Endothelial cell of umbilical vein (primary cell): ENCODE measurements around the gene THSD4. TPM values are rescaled to one million over a fixed set of nuclear protein-coding genes. Genes with fewer than 3 reads are reported as not detected.

ENCODE experiments used
- BruUV-seq: library from RNA; stranded (reverse); fragments of 400-500 nt; replicated peaks from 2 replicates; lab custom pipeline; 2021; lab: Mats Ljungman, UMichigan
- CTCF ChIA-PET: fragments of 300-600, 350-600 bp; sonication (Branson Sonifier 250); formaldehyde crosslinking; loops from one replicate; lab custom pipeline; 2021; ENCODE audit warnings: antibody characterized with exemption, inconsistent platforms; lab: Charles Lee
- POLR2A ChIA-PET: fragments of 300-600, 350-600 bp; sonication (Branson Sonifier 250); formaldehyde crosslinking; loops from one replicate; lab custom pipeline; 2021; ENCODE audit warnings: antibody characterized with exemption, inconsistent platforms; lab: Charles Lee
- DNase-seq: peaks from one replicate; pipeline ENCODE4 v3.0.0-alpha.2; 2011; ENCODE audit warnings: low read depth, low spot score
- FAIRE-seq: peaks from 2 replicates; lab custom pipeline; 2011; peaks lifted over from hg19 to GRCh38; lab: Jason Lieb, UNC
- H2AFZ ChIP-seq: 2 replicates; pipeline ENCODE4 v1.6.0; 2012; ENCODE audit warnings: low read depth, low read length, control low read depth, inconsistent platforms
- H3K27ac ChIP-seq: 2 replicates; pipeline ENCODE4 v1.5.1; 2011; ENCODE audit warnings: low read depth, mild to moderate bottlenecking, control low read depth, low read length, moderate library complexity; ENCODE audit not compliant: insufficient read depth
- H3K27me3 ChIP-seq, 2 experiments: 2 replicates each; pipeline versions ENCODE4 v1.6.0 to v1.6.1; 2011; ENCODE audit warnings: low read length in 2 of 2, mixed read lengths in 1 of 2; ENCODE audit not compliant: control insufficient read depth in 2 of 2, insufficient read depth in 2 of 2
- H3K36me3 ChIP-seq, 2 experiments: 2 replicates in 1 of 2; 3 replicates in 1 of 2; pipeline ENCODE4 v1.5.1; 2011; ENCODE audit warnings: low read length in 2 of 2, mild to moderate bottlenecking in 1 of 2, moderate library complexity in 1 of 2; ENCODE audit not compliant: control insufficient read depth in 2 of 2, insufficient read depth in 2 of 2; ENCODE audit errors: extremely low read depth in 1 of 2
- H3K4me1 ChIP-seq: 3 replicates; pipeline ENCODE4 v1.5.1; 2011; ENCODE audit warnings: mild to moderate bottlenecking, low read length; ENCODE audit not compliant: control insufficient read depth, insufficient read depth; ENCODE audit errors: extremely low read depth
- H3K4me2 ChIP-seq: 2 replicates; pipeline ENCODE4 v1.6.1; 2011; ENCODE audit warnings: low read length, control low read depth, mixed read lengths; ENCODE audit not compliant: insufficient read depth
- H3K4me3 ChIP-seq, 3 experiments: fragments of 200-600 bp in 1 of 3; sonication (generic), shearing (Covaris generic) in 1 of 3; replicated peaks in 1 of 3; 2 replicates each; pipeline ENCODE4 v1.5.1; 2011 to 2016; ENCODE audit warnings: control low read depth in 3 of 3, low read length in 3 of 3, mild to moderate bottlenecking in 2 of 3, inconsistent platforms in 1 of 3, low read depth in 1 of 3, moderate library complexity in 1 of 3; ENCODE audit not compliant: insufficient read depth in 1 of 3
- H3K79me2 ChIP-seq: 2 replicates; pipeline ENCODE4 v1.6.0; 2012; ENCODE audit warnings: low read length, inconsistent platforms; ENCODE audit not compliant: control insufficient read depth, insufficient read depth
- H3K9ac ChIP-seq: replicated peaks from 2 replicates; pipeline ENCODE3; 2011; ENCODE audit warnings: low read length, control low read depth; ENCODE audit not compliant: insufficient read depth; ENCODE audit errors: extremely low read depth
- H3K9me1 ChIP-seq: replicated peaks from 3 replicates; pipeline ENCODE4 v1.6.0; 2011; ENCODE audit warnings: mild to moderate bottlenecking, low read length; ENCODE audit not compliant: control insufficient read depth, insufficient read depth; ENCODE audit errors: extremely low read depth
- H3K9me3 ChIP-seq: replicated peaks from 2 replicates; pipeline ENCODE4 v1.5.1; 2012; ENCODE audit warnings: low read length, inconsistent platforms; ENCODE audit not compliant: control insufficient read depth, insufficient read depth
- H4K20me1 ChIP-seq: replicated peaks from 2 replicates; pipeline ENCODE3; 2011; ENCODE audit warnings: mild to moderate bottlenecking, low read length; ENCODE audit not compliant: control insufficient read depth, insufficient read depth; ENCODE audit errors: extremely low read depth
- CTCF ChIP-seq, 2 donors: IDR thresholded peaks; 1 replicate in 1 of 2; 2 replicates in 1 of 2; pipeline ENCODE4 v1.5.1; 2011; ENCODE audit warnings: low read length in 2 of 2, mild to moderate bottlenecking in 2 of 2, moderate library complexity in 2 of 2, control low read depth in 1 of 2, inconsistent platforms in 1 of 2, low read depth in 1 of 2; ENCODE audit not compliant: insufficient read depth in 1 of 2; ENCODE audit errors: extremely low read depth in 1 of 2
- EZH2 ChIP-seq: IDR thresholded peaks from 2 replicates; pipeline ENCODE4 v1.6.1; 2012; ENCODE audit warnings: borderline replicate concordance, low read depth, mild to moderate bottlenecking, moderate library complexity, low read length, inconsistent platforms; ENCODE audit not compliant: severe bottlenecking
- FOS ChIP-seq: IDR thresholded peaks from 2 replicates; pipeline ENCODE4 v1.6.1; 2011; ENCODE audit warnings: mild to moderate bottlenecking, low read length, moderate library complexity, borderline replicate concordance; ENCODE audit not compliant: insufficient read depth
- JUN ChIP-seq: IDR thresholded peaks from 2 replicates; pipeline ENCODE4 v1.6.1; 2011; ENCODE audit warnings: borderline replicate concordance, low read depth; ENCODE audit not compliant: insufficient read length, insufficient read depth
- MAX ChIP-seq: IDR thresholded peaks from 2 replicates; pipeline ENCODE4 v1.6.1; 2011; ENCODE audit not compliant: insufficient read depth, insufficient read length
- MYC ChIP-seq: IDR thresholded peaks from one replicate; pipeline ENCODE4 v1.6.1; 2011; ENCODE audit warnings: mild to moderate bottlenecking, low read depth, low read length
- POLR2A ChIP-seq: IDR thresholded peaks from 2 replicates; pipeline ENCODE4 v1.6.1; 2012; ENCODE audit warnings: low read depth, mild to moderate bottlenecking, control low read depth, low read length
- POLR2AphosphoS5 ChIP-seq: IDR thresholded peaks from 2 replicates; pipeline ENCODE4 v1.6.1; 2012; ENCODE audit warnings: low read depth, mild to moderate bottlenecking, control low read depth, low read length, moderate library complexity; ENCODE audit not compliant: insufficient read depth
- dilution Hi-C: fragments of 300-500 bp; cut with MboI; formaldehyde crosslinking; loops from one replicate; pipeline ENCODE4 v1.15.0; 2019; ENCODE audit warnings: low sequenced_read_pairs; ENCODE audit not compliant: extremely low pct_ligation_motif_present
- intact Hi-C: fragments of 100-400 bp; cut with micrococcal nuclease; formaldehyde crosslinking; loops from one replicate; pipeline ENCODE4 v1.10.0; 2022
- polyA plus RNA-seq, 4 experiments: library from polyadenylated mRNA; depleted of rRNA in 3 of 4; stranded (reverse) in 3 of 4; unstranded in 1 of 4; fragments of >200 nt; gene quantifications; 2 replicates each; pipeline versions ENCODE4 v1.2.1 to v1.2.3, GENCODE V29; 2011 to 2012; ENCODE audit warnings: missing spikeins in 1 of 4
- total RNA-seq: library from RNA; stranded (reverse); gene quantifications from 2 replicates; pipeline ENCODE4 v1.2.3, GENCODE V29; 2021

Gene THSD4
- total and polyA plus RNA-seq, 2 donors (not counting 3 experiments of a cell fraction or from before 2014, with no cell fraction given): 9.9 to 25.4 TPM

DNA sequence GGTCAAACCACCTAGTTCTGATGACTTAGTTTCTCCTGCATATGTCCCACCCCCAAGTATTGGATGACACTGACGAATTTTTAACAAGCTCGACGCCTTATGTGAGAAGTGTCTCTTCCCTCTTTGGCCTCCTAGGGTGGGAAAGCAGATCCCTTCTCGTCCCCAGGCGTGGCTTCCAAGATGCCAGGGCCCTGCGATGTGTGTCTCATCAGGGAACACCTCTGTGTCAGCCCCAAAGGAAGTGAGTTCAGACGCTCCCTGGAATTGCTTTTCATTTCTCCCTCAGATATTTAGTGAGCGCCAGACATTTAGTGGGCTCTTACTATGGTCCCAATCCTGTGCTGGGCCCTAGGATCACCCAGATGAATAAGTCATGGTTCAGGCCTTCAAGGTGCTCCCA lies 482.4 kb downstream of the THSD4 start:
- TF ChIP-seq FOS: no peak
- TF ChIP-seq MAX: no peak
- TF ChIP-seq POLR2AphosphoS5: no peak
- no peak for TF ChIP-seq MYC
- TF ChIP-seq POLR2A: no peak
- TF ChIP-seq EZH2: no peak
- no peak for TF ChIP-seq JUN
- TF ChIP-seq CTCF (IDR thresholded peaks at IDR 0.05; ENCODE audit: extremely low read depth in 1 of 2, insufficient read depth in 1 of 2, low read depth in 1 of 2, low read length in 2 of 2): no peak
- dilution Hi-C loops (no loop called here), intact Hi-C loops (no loop called here)
- ChIA-PET POLR2A (interaction anchor here (0.6 kb wide), 1 partner anchor 10 kb away, joined by 3 read pairs; no protein-coding TSS in a partner anchor), CTCF (no interaction called here)
- no peaks in the 10 kb centered on the region for H3K36me3 ChIP-seq
- H3K4me2 ChIP-seq: no peak overlapping the region
- no peaks in the 10 kb centered on the region for H3K9me1 ChIP-seq
- BruUV-seq: no TSS peak
- H3K79me2 ChIP-seq: no peaks in the 10 kb centered on the region
- no peaks in the 10 kb centered on the region for H3K27me3 ChIP-seq
- H3K4me1 ChIP-seq: no peaks in the 10 kb centered on the region
- no peaks in the 10 kb centered on the region for H4K20me1 ChIP-seq
- H3K4me3 ChIP-seq: no peak overlapping the region
- no peaks in the 10 kb centered on the region for H3K9me3 ChIP-seq
- DNase-seq: no peak
- H3K27ac ChIP-seq: no peak overlapping the region
- no peak for FAIRE-seq
- no peak overlapping the region for H2AFZ ChIP-seq
- no peak overlapping the region for H3K9ac ChIP-seq
